ENCODE results near the gene RSPRY1.
A peak's percentile ranks its signal among the peaks of the same experiment; 100 is the strongest.
"Not testable (repeated sequence)": the region's sequence is repeated elsewhere in the genome, so short reads cannot be mapped to it uniquely, and the experiment has no call there.

The RSPRY1 gene

GRCh38 chr16:57252148-57252721, 66.1 kb downstream of the RSPRY1 start:
- DNase-seq, result no peak

GRCh38 chr16:57253466-57253865, 67.3 kb downstream of the RSPRY1 start:
- DNase-seq, result no peak

GRCh38 chr16:57255686-57256415, 69.7 kb downstream of the RSPRY1 start:
- DNase-seq, result no peak

GRCh38 chr16:57256601-57257395, 70.7 kb downstream of the RSPRY1 start:
- no peak for DNase-seq

- DNase-seq, result no peak
Measured at GRCh38 chr16:57257455-57258070, 71.4 kb downstream of the RSPRY1 start.

- no peak for DNase-seq
Measured at GRCh38 chr16:57258226-57258909, 72.2 kb downstream of the RSPRY1 start.

GRCh38 chr16:57258910-57259475, 72.9 kb downstream of the RSPRY1 start:
- DNase-seq, result no peak

- peak in 30 of 51 donors; percentile 16 to 85 (median 58) for DNase-seq
Measured at GRCh38 chr16:57260294-57260929, 74.3 kb downstream of the RSPRY1 start.

- DNase-seq, result no peak
Measured at GRCh38 chr16:57261806-57262205, 75.7 kb downstream of the RSPRY1 start.

- DNase-seq, result peak in 30 of 51 donors; percentile 20 to 69 (median 56)
Measured at GRCh38 chr16:57262841-57263540, 76.9 kb downstream of the RSPRY1 start.

- DNase-seq, result no peak
Measured at GRCh38 chr16:57263541-57264351, 77.6 kb downstream of the RSPRY1 start.

GRCh38 chr16:57264381-57264780, 78.3 kb downstream of the RSPRY1 start:
- DNase-seq, result no peak

- no peak for DNase-seq
Measured at GRCh38 chr16:57264950-57265371, 78.8 kb downstream of the RSPRY1 start.

- DNase-seq, result peak in 31 of 51 donors; percentile 18 to 76 (median 56)
Measured at GRCh38 chr16:57265850-57266530, 79.9 kb downstream of the RSPRY1 start.

GRCh38 chr16:57266531-57267260, 80.6 kb downstream of the RSPRY1 start:
- no peak for DNase-seq

GRCh38 chr16:57267343-57267742, 81.2 kb downstream of the RSPRY1 start:
- not testable (repeated sequence) for DNase-seq

All from hypothalamus (tissue), 51 donors.